Naive thymus-derived CD4-positive, alpha-beta T cell (primary cell): Measurements from ENCODE around the gene IBA57. TPM values are rescaled to one million over a fixed set of nuclear protein-coding genes. Genes with fewer than 3 reads are reported as not detected.

Experiments used
- ATAC-seq: fragments of 150-1000 bp; cut with Tn5 transposase; 2 replicates; pipeline ENCODE4 v1.10.0; 2021; ENCODE audit warnings: mild to moderate bottlenecking, moderate library complexity
- CTCF ChIA-PET: fragments of 350-600 bp; sonication (Branson Sonifier 250); formaldehyde crosslinking; loops from one replicate; lab custom pipeline; 2021; ENCODE audit warnings: antibody characterized with exemption; lab: Charles Lee
- POLR2A ChIA-PET: fragments of 350-600 bp; sonication (Branson Sonifier 250); formaldehyde crosslinking; loops from one replicate; lab custom pipeline; 2021; ENCODE audit warnings: antibody characterized with exemption, inconsistent platforms; lab: Charles Lee
- DNase-seq, 9 donors: peaks; one replicate each; pipeline versions ENCODE4 v3.0.0 to v3.0.0-alpha.2; 2020 to 2022; ENCODE audit warnings: mixed read lengths in 1 of 9
- H3K27ac ChIP-seq: one replicate; pipeline ENCODE4 v1.7.0; 2013; ENCODE audit warnings: mild to moderate bottlenecking, low read depth, low read length, moderate library complexity
- H3K27me3 ChIP-seq, 2 donors: one replicate each; pipeline ENCODE4 v1.7.0; 2013; ENCODE audit warnings: low read length in 2 of 2, mild to moderate bottlenecking in 2 of 2, moderate library complexity in 2 of 2; ENCODE audit not compliant: control insufficient read depth in 2 of 2, insufficient read depth in 2 of 2
- H3K36me3 ChIP-seq, 3 experiments: 1 replicate in 2 of 3; 2 replicates in 1 of 3; pipeline ENCODE4 v1.7.0; 2013; ENCODE audit warnings: low read length in 3 of 3, mild to moderate bottlenecking in 3 of 3, moderate library complexity in 1 of 3; ENCODE audit not compliant: insufficient read depth in 3 of 3, control insufficient read depth in 2 of 3
- H3K4me1 ChIP-seq, 2 donors: one replicate each; pipeline ENCODE4 v1.7.0; 2013; ENCODE audit warnings: low read length in 2 of 2, mild to moderate bottlenecking in 2 of 2, moderate library complexity in 1 of 2; ENCODE audit not compliant: control insufficient read depth in 2 of 2, insufficient read depth in 2 of 2
- H3K4me3 ChIP-seq: 2 replicates; pipeline ENCODE4 v1.7.0; 2013; ENCODE audit warnings: mild to moderate bottlenecking, low read length
- H3K9me3 ChIP-seq, 3 experiments: 1 replicate in 2 of 3; 2 replicates in 1 of 3; pipeline ENCODE4 v1.7.0; 2013; ENCODE audit warnings: low read length in 3 of 3; ENCODE audit not compliant: control insufficient read depth in 2 of 3
- H3K27ac Mint-ChIP-seq, 9 donors: one replicate each; pipeline ENCODE4 v1.8.0; 2020 to 2022; ENCODE audit warnings: mixed read lengths in 9 of 9, mild to moderate bottlenecking in 8 of 9, moderate library complexity in 5 of 9, inconsistent platforms in 2 of 9
- H3K27me3 Mint-ChIP-seq, 5 donors: one replicate each; pipeline ENCODE4 v1.8.0; 2021 to 2022; ENCODE audit warnings: mixed read lengths in 5 of 5, mild to moderate bottlenecking in 1 of 5
- H3K36me3 Mint-ChIP-seq, 5 donors: one replicate each; pipeline ENCODE4 v1.8.0; 2020 to 2022; ENCODE audit warnings: mixed read lengths in 5 of 5, mild to moderate bottlenecking in 3 of 5, inconsistent platforms in 1 of 5
- H3K4me1 Mint-ChIP-seq, 7 donors: one replicate each; pipeline ENCODE4 v1.8.0; 2020 to 2022; ENCODE audit warnings: mixed read lengths in 7 of 7, mild to moderate bottlenecking in 3 of 7, inconsistent platforms in 1 of 7
- H3K4me3 Mint-ChIP-seq, 10 donors: one replicate each; pipeline ENCODE4 v1.8.0; 2020 to 2022; ENCODE audit warnings: mild to moderate bottlenecking in 10 of 10, mixed read lengths in 10 of 10, moderate library complexity in 6 of 10, inconsistent platforms in 2 of 10
- H3K9me3 Mint-ChIP-seq, 11 donors: one replicate each; pipeline ENCODE4 v1.8.0; 2020 to 2022; ENCODE audit warnings: mixed read lengths in 11 of 11, mild to moderate bottlenecking in 4 of 11, inconsistent platforms in 1 of 11, moderate library complexity in 1 of 11
- intact Hi-C, 2 donors: fragments of 100-400 bp; cut with micrococcal nuclease; formaldehyde crosslinking; loops; one replicate each; pipeline ENCODE4 v1.15.1; 2023
- polyA plus RNA-seq, 2 donors: library from polyadenylated mRNA; unstranded; fragments of 300-500 nt; fragmentation: Illumina TruSeq; gene quantifications; one replicate each; pipeline ENCODE4 v1.2.3, GENCODE V29; 2021
- total RNA-seq, 6 experiments: library from RNA in 5 of 6; stranded (reverse) in 5 of 6; gene quantifications; 1 replicate in 5 of 6; 2 replicates in 1 of 6; pipeline ENCODE4 v1.2.3 and lab custom pipeline; 2021 to 2026

IBA57 gene
- total and polyA plus RNA-seq, 7 experiments from 2014 or later = 5.4 to 17.1 (median 10.2) TPM

DNA sequence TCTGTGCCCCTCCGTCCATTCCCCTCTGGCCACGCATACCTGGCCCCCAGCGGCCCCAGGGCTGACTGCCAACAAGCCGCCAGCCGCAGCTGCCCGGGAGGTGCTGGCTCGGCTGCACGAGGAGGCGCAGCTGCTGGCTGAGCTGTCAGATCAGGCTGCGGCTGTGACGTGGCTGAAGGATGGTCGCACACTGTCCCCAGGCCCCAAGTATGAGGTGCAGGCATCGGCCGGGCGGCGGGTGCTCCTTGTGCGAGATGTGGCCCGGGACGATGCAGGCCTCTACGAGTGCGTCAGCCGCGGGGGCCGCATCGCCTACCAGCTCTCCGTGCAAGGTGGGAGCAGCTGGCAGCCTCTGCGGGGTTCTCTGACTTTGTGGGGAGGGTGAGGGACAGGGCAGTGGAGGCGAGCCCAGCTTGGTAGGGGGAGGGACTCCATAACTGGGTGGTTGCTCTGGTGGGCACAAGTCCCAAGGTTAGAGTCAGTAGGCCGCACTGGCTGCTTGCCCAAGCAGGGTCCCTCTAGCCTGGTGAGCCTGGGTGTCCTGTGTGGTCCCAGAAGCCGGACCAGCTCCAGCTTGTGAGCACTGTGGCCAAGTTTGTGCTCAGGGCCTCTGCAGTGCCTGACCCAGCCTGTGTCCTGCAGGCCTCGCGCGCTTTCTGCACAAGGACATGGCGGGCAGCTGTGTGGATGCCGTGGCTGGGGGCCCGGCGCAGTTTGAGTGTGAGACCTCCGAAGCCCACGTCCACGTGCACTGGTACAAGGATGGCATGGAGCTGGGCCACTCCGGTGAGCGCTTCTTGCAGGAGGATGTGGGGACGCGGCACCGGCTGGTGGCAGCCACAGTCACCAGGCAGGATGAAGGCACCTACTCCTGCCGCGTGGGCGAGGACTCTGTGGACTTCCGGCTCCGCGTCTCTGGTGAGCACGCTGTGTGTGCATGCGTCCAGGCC is 51.0 kb downstream of the IBA57 start:
- peak overlapping the region in 3 of 9 donors; percentile 10 to 53 (median 38) for H3K27ac Mint-ChIP-seq
- Histone ChIP-seq H3K27me3 (no peaks in the 10 kb centered on the region), H3K9me3 (no peaks in the 10 kb centered on the region), H3K4me1 (no peaks in the 10 kb centered on the region), H3K4me3 (no peak overlapping the region), H3K36me3 (peaks cover 0 to 59% (median 6%) of the 10 kb centered on the region in 3 experiments), H3K27ac (no peak overlapping the region)
- H3K4me3 Mint-ChIP-seq = peak overlapping the region in 3 of 10 donors; percentile 29 to 44 (median 38)
- peaks cover 4 to 14% (median 8%) of the 10 kb centered on the region in 7 donors for H3K4me1 Mint-ChIP-seq
- POLR2A ChIA-PET = interaction anchor here (0.7 kb wide), 1 partner anchor 109 kb away, joined by 3 read pairs; no protein-coding TSS in a partner anchor
- H3K9me3 Mint-ChIP-seq = no peaks in the 10 kb centered on the region
- CTCF ChIA-PET = no interaction called here
- intact Hi-C loops = no loop called here
- H3K36me3 Mint-ChIP-seq = peaks cover 0 to 28% (median 1%) of the 10 kb centered on the region in 5 donors
- no peak for DNase-seq
- H3K27me3 Mint-ChIP-seq = no peaks in the 10 kb centered on the region
- no peak for ATAC-seq

GRCh38 chr1:228217551-228218344 is 52.1 kb downstream of the IBA57 start:
- no peaks in the 10 kb centered on the region for H3K27me3 ChIP-seq
- Mint-ChIP-seq H3K27me3 (no peaks in the 10 kb centered on the region), H3K36me3 (peaks cover 4 to 39% (median 12%) of the 10 kb centered on the region in 5 donors), H3K4me3 (no peak overlapping the region), H3K4me1 (peaks cover 4 to 23% (median 9%) of the 10 kb centered on the region in 7 donors), H3K27ac (peak overlapping the region in 1 of 9 donors; percentile 59), H3K9me3 (peaks cover 0 to under 1% (median 0%) of the 10 kb centered on the region in 11 donors)
- H3K4me1 ChIP-seq = no peaks in the 10 kb centered on the region
- H3K27ac ChIP-seq = no peak overlapping the region
- DNase-seq (no peak), ATAC-seq (no peak)
- POLR2A ChIA-PET = interaction anchor here (0.7 kb wide), 1 partner anchor 108 kb away, joined by 3 read pairs; no protein-coding TSS in a partner anchor
- H3K9me3 ChIP-seq = no peaks in the 10 kb centered on the region
- peaks cover 0 to 66% (median 6%) of the 10 kb centered on the region in 3 experiments for H3K36me3 ChIP-seq
- H3K4me3 ChIP-seq = no peak overlapping the region
- CTCF ChIA-PET = interaction anchor here (0.7 kb wide), 1 partner anchor 123 kb away, joined by 4 read pairs; no protein-coding TSS in a partner anchor
- intact Hi-C loops = no loop called here

DNA sequence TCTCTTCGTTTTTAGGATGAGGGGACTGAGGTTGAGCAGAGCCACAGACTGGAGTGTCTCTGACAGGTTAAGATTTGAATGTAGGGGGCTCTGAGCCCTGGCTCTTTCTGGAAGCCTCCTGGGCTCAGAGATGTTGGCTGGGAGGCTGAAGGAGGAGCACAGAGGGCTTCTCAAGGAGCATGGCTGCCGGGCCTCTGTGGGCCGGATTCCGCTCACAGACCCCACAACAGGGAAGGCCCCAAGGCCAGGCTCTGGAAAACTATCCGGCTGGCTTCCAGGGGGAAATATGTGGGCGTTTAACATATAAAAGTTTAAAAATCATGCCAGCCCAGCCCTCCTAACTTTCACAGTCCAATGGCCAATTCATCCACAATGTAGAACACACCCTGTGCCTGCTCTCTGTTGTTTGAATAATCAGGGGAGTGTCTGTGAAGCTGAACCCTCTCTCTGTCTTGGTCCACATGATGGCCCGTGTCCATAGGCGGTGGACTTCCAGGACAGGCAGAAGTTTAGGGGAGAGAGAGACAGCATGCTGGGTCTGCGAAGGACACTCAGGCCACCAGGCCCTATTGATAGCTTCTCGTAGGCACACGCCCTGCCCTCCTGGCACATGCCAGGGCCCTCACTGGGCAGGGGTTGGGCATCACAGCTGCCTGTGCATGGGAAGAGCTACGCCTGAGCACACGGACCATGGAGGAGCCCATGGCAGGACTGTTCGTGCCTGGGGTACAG is 53.1 kb downstream of the IBA57 start:
- ATAC-seq (no peak), DNase-seq (no peak)
- H3K9me3 ChIP-seq = no peaks in the 10 kb centered on the region
- Mint-ChIP-seq H3K4me3 (no peak overlapping the region), H3K4me1 (peaks cover 3 to 23% (median 13%) of the 10 kb centered on the region in 7 donors), H3K27ac (peak overlapping the region in 1 of 9 donors; percentile 19), H3K27me3 (no peaks in the 10 kb centered on the region), H3K9me3 (peaks cover 0 to 6% (median 0%) of the 10 kb centered on the region in 11 donors), H3K36me3 (peaks cover 7 to 48% (median 22%) of the 10 kb centered on the region in 5 donors)
- H3K36me3 ChIP-seq = peaks cover 0 to 76% (median 6%) of the 10 kb centered on the region in 3 experiments
- ChIA-PET POLR2A (no interaction called here), CTCF (no interaction called here)
- intact Hi-C loops = no loop called here
- H3K4me3 ChIP-seq = no peak overlapping the region
- H3K27ac ChIP-seq = no peak overlapping the region
- no peaks in the 10 kb centered on the region for H3K27me3 ChIP-seq
- no peaks in the 10 kb centered on the region for H3K4me1 ChIP-seq

GRCh38 chr1:228219245-228219961 is 53.8 kb downstream of the IBA57 start:
- no peak overlapping the region for H3K27ac ChIP-seq
- no peak overlapping the region for H3K27ac Mint-ChIP-seq
- peaks cover 0 to 83% (median 9%) of the 10 kb centered on the region in 3 experiments for H3K36me3 ChIP-seq
- peaks cover 0 to 10% (median 5%) of the 10 kb centered on the region in 11 donors for H3K9me3 Mint-ChIP-seq
- POLR2A ChIA-PET = no interaction called here
- no peak overlapping the region for H3K4me3 Mint-ChIP-seq
- intact Hi-C loops = no loop called here
- H3K4me1 ChIP-seq = no peaks in the 10 kb centered on the region
- peaks cover 0 to 7% (median 0%) of the 10 kb centered on the region in 3 experiments for H3K9me3 ChIP-seq
- H3K36me3 Mint-ChIP-seq = peaks cover 10 to 55% (median 29%) of the 10 kb centered on the region in 5 donors
- CTCF ChIA-PET = no interaction called here
- ATAC-seq = no peak
- H3K27me3 Mint-ChIP-seq = no peaks in the 10 kb centered on the region
- peaks cover 3 to 23% (median 9%) of the 10 kb centered on the region in 7 donors for H3K4me1 Mint-ChIP-seq
- no peaks in the 10 kb centered on the region for H3K27me3 ChIP-seq
- no peak for DNase-seq
- H3K4me3 ChIP-seq = no peak overlapping the region

DNA sequence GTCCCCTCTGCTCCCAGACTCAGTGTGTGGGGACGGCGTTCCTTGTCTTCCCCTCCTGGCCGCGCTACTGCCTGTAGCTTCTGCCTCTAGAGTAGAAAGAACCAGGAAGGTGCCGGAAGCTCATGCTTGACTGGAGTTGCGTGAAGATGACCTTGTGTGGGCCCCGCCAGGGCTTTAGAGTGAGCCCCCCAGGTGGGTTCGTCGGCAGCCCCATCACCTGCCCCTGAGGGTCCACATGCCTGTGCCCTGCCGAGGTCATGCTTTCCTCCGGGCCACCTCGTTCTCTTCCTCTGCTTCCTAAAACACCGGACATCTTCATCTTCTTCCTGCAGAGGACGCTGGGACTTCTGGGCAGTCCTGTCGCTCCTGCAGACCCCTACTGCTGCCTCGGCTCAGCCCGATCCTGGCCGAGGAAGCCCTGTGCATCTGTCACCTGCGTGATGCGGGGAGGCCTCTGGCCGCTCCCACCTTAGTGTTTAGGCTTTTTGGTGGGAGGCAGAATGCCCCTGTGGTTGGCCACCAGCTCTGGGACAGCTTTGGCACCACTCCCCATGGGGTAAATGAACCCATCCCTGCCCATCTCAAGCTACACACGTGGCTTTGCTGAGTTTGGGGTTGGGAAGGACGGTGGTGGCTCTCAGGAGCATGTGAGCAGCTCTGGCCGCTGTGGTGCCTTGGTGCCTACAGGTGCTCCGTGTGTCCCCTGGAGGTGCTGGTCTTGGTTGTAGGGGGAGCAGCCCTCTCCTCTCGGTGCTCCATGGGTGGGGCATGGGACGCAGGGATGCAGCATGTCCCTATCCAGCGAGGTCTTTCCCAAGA is 54.6 kb downstream of the IBA57 start:
- H3K9me3 ChIP-seq = peaks cover 0 to 15% (median 0%) of the 10 kb centered on the region in 3 experiments
- H3K4me3 ChIP-seq = no peak overlapping the region
- H3K4me3 Mint-ChIP-seq = no peak overlapping the region
- H3K36me3 Mint-ChIP-seq = peaks cover 15 to 63% (median 37%) of the 10 kb centered on the region in 5 donors
- H3K27me3 ChIP-seq = no peaks in the 10 kb centered on the region
- H3K4me1 Mint-ChIP-seq = peaks cover 3 to 23% (median 5%) of the 10 kb centered on the region in 7 donors
- H3K27ac ChIP-seq = no peak overlapping the region
- intact Hi-C loops = no loop called here
- no peak for ATAC-seq
- DNase-seq = no peak
- ChIA-PET CTCF (no interaction called here), POLR2A (no interaction called here)
- peaks cover 0 to 18% (median 7%) of the 10 kb centered on the region in 11 donors for H3K9me3 Mint-ChIP-seq
- no peaks in the 10 kb centered on the region for H3K27me3 Mint-ChIP-seq
- peaks cover 0 to 86% (median 17%) of the 10 kb centered on the region in 3 experiments for H3K36me3 ChIP-seq
- H3K27ac Mint-ChIP-seq = no peak overlapping the region
- no peaks in the 10 kb centered on the region for H3K4me1 ChIP-seq
